Measurements from ENCODE around the gene MOV10L1.

GRCh38 chr22:50098052-50098451, 8.2 kb downstream of the MOV10L1 start:
- TF ChIP-seq POLR2A (IDR thresholded peaks at IDR 0.05) (no peak), CTCF (IDR thresholded peaks at IDR 0.05) (no peak)

Measured in heart left ventricle (tissue), 13 donors.